HepG2 (cell line): ENCODE measurements around the gene TNFAIP8L1. TPM values are rescaled to one million over a fixed set of nuclear protein-coding genes. Genes with fewer than 3 reads are reported as not detected.

Experiments
- CEBPB ChIP-seq: IDR thresholded peaks from 2 replicates; pipeline ENCODE4 v1.6.1; 2011; ENCODE audit warnings: low read depth, low read length, improper control_type of control experiment, borderline replicate concordance
- CSRNP1 ChIP-seq: sonication (generic); formaldehyde crosslinking; IDR thresholded peaks from 2 replicates; pipeline ENCODE4 v1.8.1; 2023; ENCODE audit warnings: mild to moderate bottlenecking, missing genetic modification reagents
- HNRNPLL ChIP-seq: fragments of 200-400 bp; formaldehyde crosslinking; IDR thresholded peaks from 2 replicates; pipeline ENCODE4 v1.6.1; 2017; ENCODE audit warnings: mild to moderate bottlenecking, low read depth, low read length; ENCODE audit not compliant: poor library complexity, severe bottlenecking
- HOXA9 ChIP-seq: sonication (generic); formaldehyde crosslinking; IDR thresholded peaks from 2 replicates; pipeline ENCODE4 v1.8.1; 2022; ENCODE audit warnings: missing genetic modification reagents, mild to moderate bottlenecking, moderate library complexity, borderline replicate concordance
- KDM3A ChIP-seq: IDR thresholded peaks from 2 replicates; pipeline ENCODE4 v1.6.1; 2018; ENCODE audit warnings: low read depth, missing compliant biosample characterization
- KLF6 ChIP-seq: IDR thresholded peaks from 2 replicates; pipeline ENCODE4 v1.8.0; 2016; ENCODE audit warnings: missing biosample characterization, missing genetic modification reagents
- MAF1 ChIP-seq: sonication (generic); formaldehyde crosslinking; IDR thresholded peaks from 2 replicates; pipeline ENCODE4 v1.5.0; 2020; ENCODE audit warnings: missing genetic modification reagents, borderline replicate concordance
- MED1 ChIP-seq: sonication (generic); formaldehyde crosslinking; IDR thresholded peaks from 2 replicates; pipeline ENCODE4 v1.4.0; 2020; ENCODE audit warnings: missing genetic modification reagents
- SCMH1 ChIP-seq: sonication (generic); formaldehyde crosslinking; IDR thresholded peaks from 2 replicates; pipeline ENCODE4 v1.9.0; 2021; ENCODE audit warnings: missing genetic modification reagents, mild to moderate bottlenecking, borderline replicate concordance
- SIN3A ChIP-seq: IDR thresholded peaks from 2 replicates; pipeline ENCODE4 v1.6.1; 2011; ENCODE audit warnings: low read depth, mild to moderate bottlenecking, control low read depth, low read length, borderline replicate concordance
- SMC3 ChIP-seq: IDR thresholded peaks from 2 replicates; pipeline ENCODE4 v1.6.1; 2011; ENCODE audit warnings: low read length, improper control_type of control experiment
- TFDP1 ChIP-seq: IDR thresholded peaks from 2 replicates; pipeline ENCODE4 v1.6.1; 2016; ENCODE audit warnings: missing compliant biosample characterization, missing genetic modification reagents, borderline replicate concordance
- ZNF180 ChIP-seq: sonication (generic); formaldehyde crosslinking; IDR thresholded peaks from 2 replicates; pipeline ENCODE4 v1.4.0; 2020; ENCODE audit warnings: low read depth, missing genetic modification reagents, borderline replicate concordance
- ZNF335 ChIP-seq: sonication (generic); formaldehyde crosslinking; IDR thresholded peaks from 2 replicates; pipeline ENCODE4 v1.4.0; 2020; ENCODE audit warnings: missing genetic modification reagents
- ZNF703 ChIP-seq: sonication (generic); formaldehyde crosslinking; IDR thresholded peaks from 2 replicates; pipeline ENCODE4 v1.5.1; 2020; ENCODE audit warnings: missing genetic modification reagents, mild to moderate bottlenecking, moderate library complexity, borderline replicate concordance
- ZSCAN12 ChIP-seq: sonication (generic); formaldehyde crosslinking; IDR thresholded peaks from 2 replicates; pipeline ENCODE4 v1.9.0; 2021; ENCODE audit warnings: mild to moderate bottlenecking, missing genetic modification reagents
- ZSCAN22 ChIP-seq: sonication (generic); formaldehyde crosslinking; IDR thresholded peaks from 2 replicates; pipeline ENCODE4 v1.4.0; 2020; ENCODE audit warnings: mild to moderate bottlenecking, missing genetic modification reagents
- ZSCAN30 ChIP-seq: sonication (generic); formaldehyde crosslinking; IDR thresholded peaks from 2 replicates; pipeline ENCODE4 v1.5.0; 2020; ENCODE audit warnings: mild to moderate bottlenecking, missing genetic modification reagents
- ZSCAN5A ChIP-seq: sonication (generic); formaldehyde crosslinking; IDR thresholded peaks from 2 replicates; pipeline ENCODE4 v1.8.0; 2022; ENCODE audit warnings: mild to moderate bottlenecking, missing genetic modification reagents, borderline replicate concordance
- polyA plus RNA-seq, 8 experiments: library from polyadenylated mRNA; depleted of rRNA in 3 of 8; stranded (reverse) in 7 of 8; unstranded in 1 of 8; fragments of >200 nt; fragmentation: Illumina TruSeq in 4 of 8; extraction: Trizol in 4 of 8; gene quantifications; 2 replicates each; pipeline versions ENCODE4 v1.2.1 to v1.2.3, GENCODE V29; 2011 to 2016; ENCODE audit warnings: low read depth in 4 of 8, missing spikeins in 1 of 8, mixed read lengths in 1 of 8; ENCODE audit not compliant: insufficient read depth in 1 of 8
- total RNA-seq, 5 experiments: library from RNA; depleted of rRNA; stranded (reverse); fragments of >200 nt; fragmentation: Illumina TruSeq; extraction: Trizol; gene quantifications; 2 replicates each; pipeline ENCODE4 v1.2.3, GENCODE V29; 2016; ENCODE audit warnings: low read depth in 1 of 5
- TF ChIP-seq, protein P1 (sequence below): sonication (generic); formaldehyde crosslinking; IDR thresholded peaks from 2 replicates; pipeline ENCODE4; 2020; ENCODE audit warnings: missing genetic modification reagents, mild to moderate bottlenecking, borderline replicate concordance
- TF ChIP-seq, protein P2 (sequence below): sonication (generic); formaldehyde crosslinking; IDR thresholded peaks from 2 replicates; pipeline ENCODE4 v1.5.1; 2020; ENCODE audit warnings: mild to moderate bottlenecking, missing genetic modification reagents, moderate library complexity

TNFAIP8L1 gene
- total and polyA plus RNA-seq, 2 of the 13 experiments (the other 11 are each of a cell fraction or from before 2014, with no cell fraction given) = 13.4 to 21.4 TPM

- TF ChIP-seq, protein P1, sequence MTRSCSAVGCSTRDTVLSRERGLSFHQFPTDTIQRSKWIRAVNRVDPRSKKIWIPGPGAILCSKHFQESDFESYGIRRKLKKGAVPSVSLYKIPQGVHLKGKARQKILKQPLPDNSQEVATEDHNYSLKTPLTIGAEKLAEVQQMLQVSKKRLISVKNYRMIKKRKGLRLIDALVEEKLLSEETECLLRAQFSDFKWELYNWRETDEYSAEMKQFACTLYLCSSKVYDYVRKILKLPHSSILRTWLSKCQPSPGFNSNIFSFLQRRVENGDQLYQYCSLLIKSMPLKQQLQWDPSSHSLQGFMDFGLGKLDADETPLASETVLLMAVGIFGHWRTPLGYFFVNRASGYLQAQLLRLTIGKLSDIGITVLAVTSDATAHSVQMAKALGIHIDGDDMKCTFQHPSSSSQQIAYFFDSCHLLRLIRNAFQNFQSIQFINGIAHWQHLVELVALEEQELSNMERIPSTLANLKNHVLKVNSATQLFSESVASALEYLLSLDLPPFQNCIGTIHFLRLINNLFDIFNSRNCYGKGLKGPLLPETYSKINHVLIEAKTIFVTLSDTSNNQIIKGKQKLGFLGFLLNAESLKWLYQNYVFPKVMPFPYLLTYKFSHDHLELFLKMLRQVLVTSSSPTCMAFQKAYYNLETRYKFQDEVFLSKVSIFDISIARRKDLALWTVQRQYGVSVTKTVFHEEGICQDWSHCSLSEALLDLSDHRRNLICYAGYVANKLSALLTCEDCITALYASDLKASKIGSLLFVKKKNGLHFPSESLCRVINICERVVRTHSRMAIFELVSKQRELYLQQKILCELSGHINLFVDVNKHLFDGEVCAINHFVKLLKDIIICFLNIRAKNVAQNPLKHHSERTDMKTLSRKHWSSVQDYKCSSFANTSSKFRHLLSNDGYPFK (CRISPR knock-in tag) = peak; percentile 42; the same call in 1 of the 2 replicates
- TF ChIP-seq ZSCAN30 (CRISPR knock-in tag) (no peak), ZSCAN5A (CRISPR knock-in tag) (no peak), HOXA9 (CRISPR knock-in tag) (no peak), MAF1 (no peak), ZSCAN12 (CRISPR knock-in tag) (no peak), MED1 (CRISPR knock-in tag) (no peak), CSRNP1 (CRISPR knock-in tag) (no peak), KDM3A (CRISPR knock-in tag) (no peak), ZNF335 (CRISPR knock-in tag) (no peak), SIN3A (no peak), ZSCAN22 (CRISPR knock-in tag) (no peak), ZNF703 (CRISPR knock-in tag) (no peak), HNRNPLL (peak; percentile 43), TFDP1 (CRISPR knock-in tag) (peak; percentile 34; the same call in 1 of the 2 replicates), CEBPB (no peak), ZNF180 (CRISPR knock-in tag) (no peak), KLF6 (CRISPR knock-in tag) (no peak), SCMH1 (CRISPR knock-in tag) (no peak), SMC3 (no peak)
- TF ChIP-seq, protein P2, sequence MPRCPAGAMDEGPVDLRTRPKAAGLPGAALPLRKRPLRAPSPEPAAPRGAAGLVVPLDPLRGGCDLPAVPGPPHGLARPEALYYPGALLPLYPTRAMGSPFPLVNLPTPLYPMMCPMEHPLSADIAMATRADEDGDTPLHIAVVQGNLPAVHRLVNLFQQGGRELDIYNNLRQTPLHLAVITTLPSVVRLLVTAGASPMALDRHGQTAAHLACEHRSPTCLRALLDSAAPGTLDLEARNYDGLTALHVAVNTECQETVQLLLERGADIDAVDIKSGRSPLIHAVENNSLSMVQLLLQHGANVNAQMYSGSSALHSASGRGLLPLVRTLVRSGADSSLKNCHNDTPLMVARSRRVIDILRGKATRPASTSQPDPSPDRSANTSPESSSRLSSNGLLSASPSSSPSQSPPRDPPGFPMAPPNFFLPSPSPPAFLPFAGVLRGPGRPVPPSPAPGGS (CRISPR knock-in tag) = no peak
Observed at GRCh38 chr19:4606921-4607678, 32.2 kb upstream of the TNFAIP8L1 start (continued).
